ENCODE results near the gene OTOP3. TPM values are rescaled to one million over a fixed set of nuclear protein-coding genes. Genes with fewer than 3 reads are reported as not detected.
"Not testable (repeated sequence)": the region's sequence is repeated elsewhere in the genome, so short reads cannot be mapped to it uniquely, and the experiment has no call there.

Gene OTOP3, protein sequence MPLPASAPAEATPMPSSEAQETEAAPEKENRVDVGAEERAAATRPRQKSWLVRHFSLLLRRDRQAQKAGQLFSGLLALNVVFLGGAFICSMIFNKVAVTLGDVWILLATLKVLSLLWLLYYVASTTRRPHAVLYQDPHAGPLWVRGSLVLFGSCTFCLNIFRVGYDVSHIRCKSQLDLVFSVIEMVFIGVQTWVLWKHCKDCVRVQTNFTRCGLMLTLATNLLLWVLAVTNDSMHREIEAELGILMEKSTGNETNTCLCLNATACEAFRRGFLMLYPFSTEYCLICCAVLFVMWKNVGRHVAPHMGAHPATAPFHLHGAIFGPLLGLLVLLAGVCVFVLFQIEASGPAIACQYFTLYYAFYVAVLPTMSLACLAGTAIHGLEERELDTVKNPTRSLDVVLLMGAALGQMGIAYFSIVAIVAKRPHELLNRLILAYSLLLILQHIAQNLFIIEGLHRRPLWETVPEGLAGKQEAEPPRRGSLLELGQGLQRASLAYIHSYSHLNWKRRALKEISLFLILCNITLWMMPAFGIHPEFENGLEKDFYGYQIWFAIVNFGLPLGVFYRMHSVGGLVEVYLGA
- polyA plus RNA-seq (2014; cell fraction: cytosol; rRNA removed) = not detected in 2 replicates
- not detected in 2 replicates for polyA plus RNA-seq (2014; cell fraction: nucleus; rRNA removed)

DNA sequence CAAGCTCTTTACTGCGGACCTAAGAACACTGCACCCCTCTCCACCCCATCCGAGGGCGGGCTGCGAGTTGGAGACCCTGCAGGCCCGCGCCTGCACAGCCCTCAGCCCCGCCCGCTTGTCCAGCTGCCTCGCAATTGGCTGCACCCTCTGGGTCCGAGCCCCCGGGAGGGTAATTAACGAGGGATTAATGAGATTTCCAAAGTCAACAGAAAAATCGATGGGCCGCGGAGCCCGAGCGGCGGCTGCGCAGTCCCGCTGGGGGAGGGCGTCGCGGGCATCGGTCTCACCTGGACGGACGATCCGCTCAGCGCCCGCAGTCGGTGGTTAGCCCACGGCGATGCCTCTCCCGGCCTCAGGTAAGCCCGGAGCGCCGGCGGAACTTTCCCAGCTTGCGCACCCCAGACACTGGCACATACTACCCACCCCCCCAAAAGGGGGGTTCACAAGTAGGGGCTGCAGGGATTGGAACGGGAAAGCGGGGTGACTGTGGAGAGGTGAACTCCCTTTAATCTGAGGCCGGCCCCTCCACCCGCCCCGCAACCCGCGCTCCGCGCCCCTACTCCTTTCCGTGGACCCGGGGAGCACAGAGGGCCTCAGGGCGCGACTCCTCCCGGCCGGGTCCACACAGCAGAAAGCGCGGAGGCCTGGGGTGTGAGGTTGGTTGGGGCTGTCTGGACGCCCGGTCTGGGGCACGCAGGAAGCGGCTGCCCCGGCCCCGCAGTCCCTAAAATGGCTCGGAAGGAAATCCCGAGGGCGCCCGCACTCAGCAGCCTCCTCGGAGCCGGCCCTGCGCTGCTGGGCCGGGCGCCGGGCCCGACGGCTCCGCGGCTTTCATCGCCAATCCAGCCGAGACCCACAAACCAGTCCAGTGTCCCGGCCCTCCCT, at the start of gene OTOP3:
Gene OTOP3, plus strand, starts transcription at position 314 of the 885 bp plus-strand sequence. Its CDS starts 24 bp downstream, at position 338.
- DNase-seq (ENCODE audit: low spot score) = no peak

DNA sequence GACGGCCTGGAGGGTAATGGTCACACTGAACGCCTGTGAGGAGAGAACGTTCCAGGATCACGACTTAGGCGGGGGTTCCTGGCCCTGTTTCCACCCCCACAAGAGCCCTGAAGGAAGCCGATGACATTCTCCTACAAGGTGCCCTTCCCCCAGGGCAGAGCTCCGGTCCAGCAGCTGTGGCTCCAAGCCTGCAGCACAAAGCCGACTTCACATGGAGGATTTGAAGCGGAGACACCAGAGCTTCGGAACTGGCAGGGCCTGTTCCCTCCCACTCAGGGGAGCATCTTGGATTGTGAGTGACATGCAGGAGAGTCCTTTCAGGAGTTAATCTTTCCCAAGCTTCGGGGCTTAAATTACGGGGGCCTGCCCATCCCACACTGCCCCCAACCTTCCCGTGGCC, 47.2 kb upstream of the OTOP3 start:
- no peak for DNase-seq (ENCODE audit: low spot score)

DNA sequence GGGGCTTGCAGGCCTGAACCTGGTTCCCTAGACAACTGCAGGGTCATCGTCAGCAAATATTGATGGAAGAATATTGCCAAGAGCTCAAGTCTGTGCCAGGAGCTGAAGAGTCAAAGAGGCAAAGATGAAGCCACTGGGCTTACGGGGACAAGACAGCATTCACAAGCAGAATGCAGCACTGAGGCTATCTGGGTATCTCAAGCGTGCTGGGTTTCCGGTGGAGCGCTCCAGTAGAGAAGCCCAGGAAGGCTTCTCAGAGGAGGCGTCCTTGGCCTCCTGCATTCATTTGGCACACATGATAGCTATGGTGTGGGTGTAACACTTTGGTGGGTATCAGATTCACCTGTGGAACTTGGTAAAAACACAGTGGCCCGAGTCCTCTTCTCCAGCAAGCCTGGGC, 45.1 kb upstream of the OTOP3 start:
- no peak for DNase-seq (ENCODE audit: low spot score)

DNA sequence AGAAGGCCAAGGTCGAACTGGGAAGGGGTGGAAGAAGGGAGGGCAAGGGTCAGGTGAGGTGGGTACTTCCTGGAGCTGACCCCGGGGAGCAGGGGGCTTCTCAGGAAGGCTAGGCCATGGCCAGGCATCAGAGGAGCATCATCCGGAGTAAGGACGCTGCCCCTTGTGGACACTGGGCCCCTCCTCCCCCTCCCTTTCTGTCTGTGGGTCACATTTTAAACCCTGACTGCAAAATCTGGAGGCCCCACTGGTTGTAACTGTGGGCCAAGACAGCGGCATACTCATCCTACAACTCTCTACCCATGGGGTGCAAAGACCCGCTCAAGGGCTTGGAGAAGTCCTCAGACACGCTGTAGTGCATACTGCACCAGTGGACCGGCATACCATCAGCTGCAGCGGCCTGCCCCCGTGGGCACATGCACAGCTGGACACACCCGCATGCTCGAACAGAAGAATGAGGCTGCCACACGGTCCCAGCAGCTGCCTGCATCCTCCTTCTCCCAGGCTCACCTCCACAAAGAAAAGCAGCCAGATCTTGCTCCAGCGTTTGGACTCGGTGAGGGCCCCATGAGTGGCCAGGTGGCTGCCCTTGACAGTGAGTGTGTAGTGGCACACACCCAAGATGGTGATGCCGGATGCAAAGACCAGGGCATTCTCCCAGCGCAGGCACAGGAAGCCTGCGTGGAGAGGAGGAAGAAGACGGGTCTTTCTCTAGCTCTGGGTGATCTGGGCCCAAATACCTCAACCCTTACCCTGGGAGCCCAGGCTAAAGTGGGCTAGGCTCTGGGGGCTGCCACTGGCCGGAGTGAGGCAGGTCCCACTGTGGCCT, 43.5 kb upstream of the OTOP3 start:
- DNase-seq (ENCODE audit: low spot score) = no peak

DNA sequence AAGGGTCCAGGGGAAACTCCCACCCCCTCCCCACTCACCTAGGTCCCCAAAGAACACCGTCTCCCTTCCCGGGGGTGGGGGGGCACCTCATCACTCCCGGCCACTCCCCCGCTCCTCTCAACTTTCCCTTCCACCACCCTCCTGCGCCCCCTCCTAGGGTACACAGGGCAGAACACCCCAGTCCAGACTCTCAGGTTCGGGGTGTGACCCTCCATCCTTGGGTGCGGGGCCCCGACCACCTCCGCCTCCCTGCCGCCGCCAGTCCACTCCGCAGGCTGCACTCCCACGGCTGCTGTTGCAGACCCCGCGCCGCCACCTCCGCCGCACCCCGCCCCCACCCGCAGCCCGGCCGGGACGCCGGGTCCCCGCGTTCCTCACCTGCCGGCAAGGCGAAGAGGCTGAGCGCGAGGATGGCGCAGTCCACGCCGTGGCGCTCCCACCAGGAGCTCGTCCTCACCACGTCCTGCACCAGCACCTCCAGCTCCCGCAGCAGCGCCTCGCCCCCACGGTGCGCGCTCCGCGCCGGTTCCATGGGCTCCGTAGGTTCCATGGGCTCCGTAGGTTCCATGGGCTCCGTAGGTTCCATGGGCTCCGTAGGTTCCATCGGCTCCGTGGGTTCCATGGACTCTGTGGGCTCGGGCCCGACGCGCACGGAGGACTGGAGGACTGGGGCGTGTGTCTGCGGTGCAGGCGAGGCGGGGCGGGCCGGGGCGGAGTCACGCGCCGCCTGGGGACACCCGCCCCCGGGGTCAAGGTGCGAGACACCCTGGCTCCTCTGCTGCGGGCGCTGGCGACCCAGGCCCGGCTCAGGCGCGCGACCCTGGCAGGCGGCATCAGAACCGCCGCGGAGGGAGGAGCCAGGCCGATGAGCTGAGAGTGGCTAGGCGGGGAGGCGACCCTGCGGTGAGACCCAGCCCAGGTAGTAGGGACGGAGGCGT, 42.5 kb upstream of the OTOP3 start, which contains the start of gene FADS6:
Gene FADS6, minus strand, starts transcription at position 660 of the 938 bp plus-strand sequence. Its CDS starts 38 bp downstream, at position 622.
- no peak for DNase-seq (ENCODE audit: low spot score)

DNA sequence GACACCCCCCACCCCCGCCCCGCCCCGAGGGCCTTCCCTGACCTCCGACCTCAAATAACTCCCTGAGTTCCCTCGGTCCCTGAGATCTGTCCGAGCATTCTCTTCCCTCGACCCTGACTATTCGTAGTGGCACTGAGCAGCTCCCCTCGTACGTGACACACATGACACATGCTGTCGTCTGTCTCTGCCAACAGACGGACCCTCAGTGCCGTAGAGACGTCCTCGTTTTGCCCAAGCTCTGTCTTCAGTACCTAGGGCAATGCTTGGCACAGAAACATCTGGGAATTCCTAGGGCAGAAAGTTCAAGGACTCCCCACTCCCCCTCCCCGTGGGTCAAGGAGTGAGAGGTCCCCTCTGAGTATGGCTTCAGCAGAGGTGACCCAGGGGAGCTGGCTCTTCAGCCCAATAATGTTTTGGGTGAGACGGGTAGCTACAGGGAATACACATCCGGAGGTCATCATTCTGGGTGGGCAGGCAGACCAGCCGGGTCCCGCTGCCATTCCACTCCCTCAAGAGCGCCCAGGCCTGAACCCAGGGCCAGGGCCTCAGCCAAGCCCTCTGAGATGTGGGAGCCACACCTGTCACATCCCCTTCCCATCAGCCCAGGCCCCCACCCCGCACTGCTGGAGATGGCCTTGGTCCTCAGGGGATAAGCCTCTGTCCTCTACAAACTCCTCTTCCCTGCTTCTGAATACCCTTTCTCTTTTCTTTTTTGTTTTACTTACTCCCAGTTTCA, 41.6 kb upstream of the OTOP3 start:
- no peak for DNase-seq (ENCODE audit: low spot score)

DNA sequence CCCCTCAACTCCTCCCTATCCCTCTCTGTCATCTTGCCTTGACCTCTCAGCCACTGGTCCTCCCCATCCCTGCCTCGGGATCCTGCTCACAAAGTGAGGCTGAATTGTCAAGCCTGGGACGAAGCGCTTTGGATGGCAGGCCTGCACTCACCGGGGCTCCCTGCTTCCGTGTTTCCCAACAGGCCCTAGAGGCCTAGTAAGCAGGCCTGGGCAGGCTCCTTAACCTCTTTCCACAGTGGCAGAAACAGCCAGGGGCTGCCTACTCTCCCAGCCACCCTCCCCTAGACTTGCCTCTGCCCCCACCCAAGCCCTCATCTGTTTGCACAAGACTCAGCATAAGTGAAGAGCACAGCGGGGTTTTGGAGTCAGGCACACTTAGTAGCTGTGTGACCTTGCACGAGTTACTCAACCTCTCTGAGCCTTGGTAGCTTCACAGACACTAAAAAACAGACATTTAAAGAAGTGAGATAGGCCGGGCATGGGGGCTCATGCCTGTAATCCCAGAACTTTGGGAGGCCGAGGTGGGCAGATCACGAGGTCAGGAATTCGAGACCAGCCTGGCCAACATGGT, 37.2 kb upstream of the OTOP3 start:
- DNase-seq (ENCODE audit: low spot score) = no peak

DNA sequence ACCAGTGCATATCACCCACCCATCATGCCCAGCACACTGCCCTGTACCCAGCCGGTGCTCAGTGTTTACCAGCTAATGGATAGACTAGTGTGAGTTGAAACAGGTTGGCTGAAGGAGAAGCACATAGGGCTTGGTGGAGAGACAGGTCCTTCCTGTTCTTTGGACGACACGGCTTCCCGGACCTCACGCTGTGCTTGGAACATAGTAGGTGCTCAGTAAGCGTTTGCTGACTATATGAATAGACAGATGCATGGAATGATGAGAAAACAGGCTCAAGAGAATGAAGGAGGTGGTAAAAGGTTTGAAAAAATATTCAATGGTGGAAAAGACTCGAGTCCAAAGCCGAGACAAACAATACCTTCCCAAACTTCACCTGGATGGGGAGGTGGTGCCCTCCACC, 35.5 kb upstream of the OTOP3 start:
- no peak for DNase-seq (ENCODE audit: low spot score)

DNA sequence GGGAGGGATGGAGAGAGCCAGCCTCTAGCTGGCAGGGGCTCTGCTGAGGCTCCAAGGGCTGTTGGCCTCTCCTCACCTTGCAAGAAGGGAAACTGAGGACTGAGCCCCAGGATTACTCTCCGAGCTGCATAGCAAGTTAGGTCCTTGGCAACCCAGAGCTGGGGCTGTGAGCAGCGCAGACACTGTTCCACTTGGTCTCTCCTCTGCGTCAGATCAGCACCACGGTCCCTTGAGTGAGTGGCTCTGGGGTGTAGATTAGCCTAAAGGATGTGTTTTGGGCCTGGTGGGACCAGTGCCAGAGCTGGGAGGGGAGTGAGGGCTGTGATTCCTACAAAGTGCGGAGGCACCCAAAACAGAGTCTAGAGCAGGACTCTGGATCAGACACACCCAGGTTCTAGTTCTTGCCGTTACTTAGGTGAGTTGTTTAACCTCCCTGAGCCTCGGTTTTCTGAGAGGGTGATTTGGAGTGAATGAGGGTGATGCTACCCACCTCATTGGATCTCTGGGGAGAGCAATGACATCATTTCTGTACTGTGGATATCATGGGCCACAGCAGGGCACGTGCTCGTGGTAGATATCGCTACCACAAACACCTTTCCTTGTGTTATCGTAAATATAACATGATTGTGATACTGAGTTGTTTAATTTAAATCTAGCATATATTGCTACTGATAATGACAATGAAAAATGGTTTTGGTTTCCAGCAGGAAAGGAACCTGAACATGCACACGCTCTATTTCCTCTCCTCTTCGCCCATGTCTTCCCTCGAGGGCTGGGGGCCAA, 34.2 kb upstream of the OTOP3 start:
- DNase-seq (ENCODE audit: low spot score) = no peak

DNA sequence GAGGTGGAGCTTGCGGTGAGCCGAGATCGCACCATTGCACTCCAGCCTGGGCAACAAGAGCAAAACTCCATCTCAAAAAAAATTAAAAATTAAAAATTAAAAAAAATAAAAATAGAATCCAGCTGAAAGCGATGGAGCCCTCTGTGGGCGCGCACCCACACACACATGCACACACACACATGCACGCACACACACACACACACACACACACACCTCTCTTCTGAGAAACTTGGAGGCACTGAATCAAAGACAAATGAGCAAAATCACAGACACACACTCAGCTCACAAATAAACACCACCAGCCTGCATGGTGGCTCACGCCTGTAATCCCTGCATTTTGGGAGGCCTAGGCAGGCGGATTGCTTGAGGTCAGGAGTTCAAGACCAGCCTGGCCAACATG, 32.7 kb upstream of the OTOP3 start:
- no peak for DNase-seq (ENCODE audit: low spot score)

DNA sequence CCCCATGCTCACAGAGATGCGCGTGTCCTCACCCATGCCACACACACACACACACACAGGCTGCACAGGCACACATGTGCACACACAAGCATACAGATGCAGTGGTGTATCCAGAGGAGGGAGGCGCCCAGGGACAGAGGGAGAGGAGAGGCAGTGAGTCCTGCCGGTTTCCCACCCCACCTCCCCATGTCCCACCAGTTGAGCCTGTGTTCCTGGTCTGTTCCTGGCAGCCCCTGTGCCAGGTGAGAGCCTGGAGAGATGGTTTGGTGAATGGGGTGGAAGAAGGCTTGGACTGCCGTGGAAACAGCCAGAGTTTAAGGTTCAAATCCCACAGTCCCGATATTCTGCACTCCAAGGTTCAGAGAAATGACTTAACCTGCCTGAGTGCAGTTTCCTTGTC, 32.0 kb upstream of the OTOP3 start:
- DNase-seq (ENCODE audit: low spot score) = no peak

DNA sequence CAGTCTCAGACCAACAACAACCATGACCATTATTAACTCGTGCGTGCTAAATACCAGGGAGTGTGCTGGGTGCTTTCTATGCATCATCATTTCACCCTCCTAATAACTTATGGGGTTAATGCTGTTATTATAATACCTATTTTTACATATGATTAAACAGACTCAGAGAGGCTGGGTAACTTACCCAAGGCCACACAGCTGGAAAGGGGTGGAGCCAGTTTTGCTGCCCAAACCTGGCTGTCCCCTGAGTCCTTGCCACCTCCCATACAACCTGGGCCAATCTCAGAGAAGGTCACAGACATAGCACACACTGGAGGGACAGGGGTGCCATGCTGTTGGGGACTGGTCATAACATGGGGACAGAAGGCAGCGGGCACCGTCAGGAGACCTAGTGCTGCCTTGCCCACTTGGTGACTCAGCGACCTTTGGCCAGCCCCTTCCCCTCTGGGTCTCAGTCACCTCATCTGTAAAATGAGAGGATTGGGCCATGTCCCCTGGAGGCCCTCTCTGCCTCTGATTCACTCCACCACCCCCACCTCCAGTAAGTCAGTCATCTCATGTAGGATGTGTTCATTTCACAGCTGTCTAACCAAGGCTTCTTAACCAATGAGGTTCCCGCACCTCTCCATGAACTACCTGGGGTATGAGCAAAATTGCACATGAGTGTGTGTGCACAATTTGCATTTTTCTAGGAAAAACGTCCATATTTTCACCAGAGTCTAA, 30.9 kb upstream of the OTOP3 start:
- no peak for DNase-seq (ENCODE audit: low spot score)

DNA sequence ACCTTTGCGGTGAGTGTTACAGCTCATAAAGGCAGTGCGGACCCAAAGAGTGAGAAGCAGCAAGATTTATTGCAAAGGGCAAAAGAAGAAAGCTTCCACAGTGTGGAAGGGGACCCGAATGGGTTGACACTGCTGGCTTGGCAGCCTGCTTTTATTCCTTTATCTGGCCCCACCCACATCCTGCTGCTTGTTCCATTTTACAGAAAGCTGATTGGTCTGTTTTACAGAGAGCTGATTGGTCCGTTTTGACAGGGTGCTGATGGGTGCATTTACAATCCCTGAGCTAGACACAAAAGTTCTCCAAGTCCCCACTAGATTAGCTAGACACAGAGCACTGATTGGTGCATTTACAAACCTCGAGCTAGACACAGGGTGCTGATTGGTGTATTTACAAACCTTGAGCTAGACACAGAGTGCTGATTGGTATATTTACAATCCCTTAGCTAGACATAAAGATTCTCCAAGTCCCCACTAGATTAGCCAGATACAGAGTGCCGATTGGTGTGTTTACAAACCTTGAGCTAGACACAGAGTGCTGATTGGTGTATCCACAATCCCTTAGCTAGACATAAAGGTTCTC, 29.4 kb upstream of the OTOP3 start:
- DNase-seq (ENCODE audit: low spot score) = not testable (repeated sequence)

DNA sequence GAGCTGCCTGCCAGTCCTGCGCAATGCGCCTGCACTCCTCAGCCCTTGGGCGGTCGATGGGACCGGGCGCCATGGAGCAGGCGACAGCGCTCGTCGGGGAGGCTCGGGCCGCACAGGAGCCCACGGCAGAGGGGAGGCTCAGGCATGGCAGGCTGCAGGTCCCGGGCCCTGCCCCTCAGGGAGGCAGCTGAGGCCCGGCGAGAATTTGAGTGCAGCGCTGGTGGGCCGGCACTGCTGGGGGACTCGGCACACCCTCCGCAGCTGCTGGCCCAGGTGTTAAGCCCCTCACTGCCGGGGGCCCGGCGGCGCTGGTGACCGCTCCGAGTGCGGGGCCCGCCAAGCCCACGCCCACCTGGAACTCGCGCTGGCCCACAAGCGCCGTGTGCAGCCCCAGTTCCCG, 28.7 kb upstream of the OTOP3 start:
- no peak for DNase-seq (ENCODE audit: low spot score)

DNA sequence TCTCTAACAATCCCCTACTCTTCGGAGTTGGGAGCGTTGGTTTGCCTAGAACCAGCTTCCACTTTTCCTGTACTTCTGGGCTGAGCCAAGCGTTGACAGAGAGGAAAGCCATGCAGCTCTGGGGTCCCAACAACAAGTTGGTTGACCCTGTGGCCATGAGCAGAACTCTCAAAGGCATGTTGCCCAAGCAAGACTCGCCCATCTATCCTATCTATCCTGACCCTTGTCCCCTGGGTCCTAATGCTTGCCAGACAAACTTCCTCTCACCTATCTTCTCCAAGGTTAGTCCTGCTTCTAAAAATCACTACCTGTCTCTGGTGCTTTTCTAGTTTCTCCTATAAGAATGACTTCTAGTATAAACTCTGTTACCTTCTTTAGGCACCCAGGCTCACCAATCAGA, 26.6 kb upstream of the OTOP3 start:
- not testable (repeated sequence) for DNase-seq (ENCODE audit: low spot score)

DNA sequence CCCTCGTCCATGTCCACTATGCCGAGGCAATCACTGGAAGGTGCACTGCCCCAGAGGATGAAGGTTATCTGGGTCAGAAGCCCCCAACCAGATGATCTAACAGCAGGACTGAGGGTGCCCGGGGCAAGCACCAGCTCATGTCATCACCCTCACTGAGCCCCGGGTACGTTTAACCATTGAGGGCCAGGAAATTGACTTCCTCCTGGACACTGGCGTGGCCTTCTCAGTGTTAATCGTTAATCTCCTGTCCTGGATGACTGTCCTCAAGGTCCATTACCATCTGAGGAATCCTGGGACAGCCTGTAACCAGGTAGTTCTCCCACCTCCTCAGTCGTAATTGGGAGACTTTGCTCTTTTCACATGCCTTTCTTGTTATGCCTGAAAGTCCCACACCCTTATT, 24.3 kb upstream of the OTOP3 start:
- not testable (repeated sequence) for DNase-seq (ENCODE audit: low spot score)

All from SK-N-DZ (cell line).